T-helper 1 cell treated with Interleukin-12 subunit alpha and Interleukin-12 subunit beta and Interleukin-4 antibody, amounts not matched to agents 30 ng/mL and 1 ng/mL, for 36 hours (primary cell): Measurements from ENCODE around the gene RPL41. TPM values are rescaled to one million over a fixed set of nuclear protein-coding genes. Genes with fewer than 3 reads are reported as not detected.
"Not testable (repeated sequence)": the region's sequence is repeated elsewhere in the genome, so short reads cannot be mapped to it uniquely, and the experiment has no call there.

Source experiments
- intact Hi-C: fragments of 100-400 bp; cut with micrococcal nuclease; formaldehyde crosslinking; loops from one replicate; pipeline ENCODE4 v1.15.1; 2024
- total RNA-seq: library from RNA; stranded (reverse); gene quantifications from 2 replicates; pipeline ENCODE4 v1.2.3, GENCODE V29; 2022

The RPL41 gene
- total RNA-seq, 1 donor from 2014 or later = 3,184 TPM

DNA sequence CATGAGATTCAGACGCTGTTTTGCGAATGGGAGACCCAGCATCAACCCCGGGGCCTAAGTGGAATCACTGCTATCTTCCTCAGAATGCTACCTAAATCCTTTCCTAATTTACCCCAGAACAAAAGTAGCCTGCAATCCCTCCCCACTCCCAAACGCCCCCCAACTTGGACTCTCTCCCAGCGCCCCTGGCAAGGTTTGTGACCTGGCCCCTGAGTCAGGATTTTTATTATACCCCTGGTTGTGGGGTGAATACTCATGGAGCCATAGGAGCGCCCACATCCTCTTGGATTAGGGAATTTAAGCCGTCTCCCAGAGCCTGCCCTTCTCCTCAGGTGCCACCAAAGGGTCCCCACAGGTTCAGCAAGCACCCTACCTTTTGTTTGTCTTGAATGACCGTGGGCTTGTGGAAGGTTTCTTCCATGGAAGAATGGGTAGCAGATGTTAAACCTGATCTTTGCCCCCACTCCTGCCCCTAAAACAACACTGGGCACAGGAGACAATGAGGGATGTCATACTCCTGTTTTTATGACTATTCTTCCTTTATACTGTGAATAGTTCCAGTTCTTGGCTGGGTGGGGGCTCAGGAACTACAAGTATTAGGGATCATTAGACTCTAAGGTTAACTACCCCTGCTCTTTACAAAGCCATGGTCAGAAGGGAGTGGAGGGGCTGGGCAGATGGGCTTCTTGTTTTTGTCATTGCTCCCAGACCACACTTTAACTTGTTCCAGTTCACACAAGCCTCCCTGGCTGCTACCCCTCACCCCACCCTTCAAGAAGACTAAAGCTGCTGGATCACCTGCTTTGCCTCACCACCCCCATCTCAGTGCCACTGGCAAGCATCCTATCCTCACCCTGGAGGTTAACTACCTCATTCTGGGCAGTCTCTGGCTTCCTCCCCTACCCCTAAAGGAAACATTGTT lies 36.6 kb downstream of the RPL41 start:
- intact Hi-C loops = loop anchor here (1.0 to 5.0 kb wide), 10 partner anchors 7 to 336 kb away; partner anchors contain the start of genes DGKA, ORMDL2, PA2G4 and RPS26

GRCh38 chr12:56153678-56154065 lies 37.2 kb downstream of the RPL41 start:
- intact Hi-C loops = loop anchor here (2.0 to 5.0 kb wide), 2 partner anchors 223 to 336 kb away; partner anchors contain the start of genes DGKA, ORMDL2 and SARNP

- intact Hi-C loops = loop anchor here (5.0 kb wide), 1 partner anchor 337 kb away; the partner anchor contains the start of genes ORMDL2 and SARNP
These were observed 37.9 kb downstream of the RPL41 start for GRCh38 chr12:56154246-56154771.

DNA sequence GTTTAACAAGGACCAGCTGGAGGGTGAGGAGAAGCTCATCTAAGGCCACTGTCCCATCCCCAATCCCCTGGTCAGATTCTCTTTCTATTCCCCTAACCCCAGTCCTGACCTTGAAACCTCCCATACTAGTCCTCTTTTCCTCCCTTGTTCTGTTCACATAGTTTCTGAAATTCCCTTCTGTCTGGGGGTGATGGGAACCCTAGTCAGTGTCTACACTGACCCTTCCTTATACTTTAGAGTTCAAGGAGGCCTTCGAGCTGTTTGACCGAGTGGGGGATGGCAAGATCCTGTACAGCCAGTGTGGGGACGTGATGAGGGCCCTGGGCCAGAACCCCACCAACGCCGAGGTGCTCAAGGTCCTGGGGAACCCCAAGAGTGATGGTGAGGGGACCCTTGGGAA lies 38.4 kb downstream of the RPL41 start:
- intact Hi-C loops = loop anchor here (5.0 kb wide), 1 partner anchor 338 kb away; the partner anchor contains the start of genes ORMDL2 and SARNP

- intact Hi-C loops = no loop called here
These were observed 38.9 kb downstream of the RPL41 start for GRCh38 chr12:56155256-56155845.

GRCh38 chr12:56156464-56157200 lies 40.2 kb downstream of the RPL41 start:
- intact Hi-C loops = not testable (repeated sequence)

GRCh38 chr12:56157201-56158028 lies 41.0 kb downstream of the RPL41 start:
- intact Hi-C loops = loop anchor here (1.0 to 2.0 kb wide), 10 partner anchors 31 to 531 kb away; partner anchors contain the start of genes PA2G4, PTGES3, SPRYD4 and STAT2

GRCh38 chr12:56158029-56158925 lies 41.8 kb downstream of the RPL41 start, which contains the start of gene MYL6:
Gene MYL6, plus strand, starts transcription at chr12:56158359. Its CDS starts 43 bp downstream, at chr12:56158402.
- intact Hi-C loops = loop anchor here (1.0 to 2.0 kb wide), 10 partner anchors 30 to 530 kb away; partner anchors contain the start of genes PA2G4, PTGES3, SPRYD4 and STAT2

GRCh38 chr12:56158926-56159461 lies 42.6 kb downstream of the RPL41 start:
- intact Hi-C loops = loop anchor here (1.0 to 2.0 kb wide), 11 partner anchors 29 to 529 kb away; partner anchors contain the start of genes CS, PA2G4, PTGES3 and SPRYD4

DNA sequence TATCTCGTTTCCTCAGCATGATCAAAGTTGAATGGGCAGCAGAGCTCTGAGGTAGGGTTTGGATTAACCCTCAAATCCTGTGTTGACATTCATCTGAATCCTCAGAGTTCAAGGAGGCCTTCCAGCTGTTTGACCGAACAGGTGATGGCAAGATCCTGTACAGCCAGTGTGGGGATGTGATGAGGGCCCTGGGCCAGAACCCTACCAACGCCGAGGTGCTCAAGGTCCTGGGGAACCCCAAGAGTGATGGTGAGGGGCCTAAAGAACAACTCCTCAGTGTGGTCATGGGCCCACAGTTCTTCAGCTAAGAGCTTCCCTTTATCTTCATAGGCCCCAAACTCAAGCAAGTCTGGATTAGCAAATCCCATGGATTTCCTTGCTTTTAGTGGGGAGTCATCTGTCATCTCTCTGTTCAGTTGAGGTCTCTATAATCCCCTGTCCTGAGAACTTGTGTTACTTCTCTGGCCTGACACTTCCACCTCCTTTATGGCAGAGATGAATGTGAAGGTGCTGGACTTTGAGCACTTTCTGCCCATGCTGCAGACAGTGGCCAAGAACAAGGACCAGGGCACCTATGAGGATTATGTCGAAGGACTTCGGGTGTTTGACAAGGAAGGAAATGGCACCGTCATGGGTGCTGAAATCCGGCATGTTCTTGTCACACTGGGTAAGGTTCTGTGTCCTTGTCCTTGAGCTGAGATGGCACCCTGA lies 43.2 kb downstream of the RPL41 start:
- intact Hi-C loops = loop anchor here (1.0 to 2.0 kb wide), 6 partner anchors 7 to 290 kb away; partner anchors contain the start of genes CS, MYL6B and TIMELESS

GRCh38 chr12:56160193-56160763 lies 43.8 kb downstream of the RPL41 start:
- intact Hi-C loops = loop anchor here (1.0 kb wide), 3 partner anchors 8 to 289 kb away; partner anchors contain the start of genes MYL6B and TIMELESS

GRCh38 chr12:56160894-56161689 lies 44.7 kb downstream of the RPL41 start:
- intact Hi-C loops = loop anchor here (1.0 kb wide), 3 partner anchors 9 to 288 kb away; partner anchors contain the start of genes MYL6B and TIMELESS

GRCh38 chr12:56161690-56162351 lies 45.4 kb downstream of the RPL41 start:
- intact Hi-C loops = no loop called here

- intact Hi-C loops = no loop called here
These were observed 46.2 kb downstream of the RPL41 start for GRCh38 chr12:56162468-56163290.
